H9 (cell line): ENCODE measurements around the gene ABCC4. TPM values are rescaled to one million over a fixed set of nuclear protein-coding genes. Genes with fewer than 3 reads are reported as not detected.

ENCODE experiments used
- DNase-seq: peaks from one replicate; pipeline ENCODE4 v3.0.0-alpha.2; 2017
- H2AFZ ChIP-seq: one replicate; pipeline ENCODE4 v1.6.1; 2013; ENCODE audit warnings: mild to moderate bottlenecking, low read length, control low read depth, moderate library complexity
- H2AK5ac ChIP-seq: 2 replicates; pipeline ENCODE4 v1.6.1; 2013; ENCODE audit warnings: low read length, control low read depth, mixed read lengths; ENCODE audit not compliant: insufficient read length
- H2BK120ac ChIP-seq: one replicate; pipeline ENCODE4 v1.6.1; 2013; ENCODE audit warnings: low read depth, mild to moderate bottlenecking, low read length, control low read depth, inconsistent platforms; ENCODE audit not compliant: poor library complexity, severe bottlenecking
- H2BK12ac ChIP-seq: 2 replicates; pipeline ENCODE4 v1.6.1; 2013; ENCODE audit warnings: low read length, control low read depth, mixed read lengths, low read depth; ENCODE audit not compliant: insufficient read length
- H2BK15ac ChIP-seq: 2 replicates; pipeline ENCODE4 v1.6.1; 2013; ENCODE audit warnings: low read depth, low read length, control low read depth
- H2BK20ac ChIP-seq: one replicate; pipeline ENCODE4 v1.6.1; 2013; ENCODE audit warnings: low read depth, mild to moderate bottlenecking, low read length, control low read depth, inconsistent platforms; ENCODE audit not compliant: poor library complexity, severe bottlenecking
- H2BK5ac ChIP-seq: 2 replicates; pipeline ENCODE4 v1.6.1; 2013; ENCODE audit warnings: low read length, control low read depth, mixed read lengths; ENCODE audit not compliant: insufficient read length
- H3K14ac ChIP-seq: 2 replicates; pipeline ENCODE4 v1.6.1; 2013; ENCODE audit warnings: low read length, control low read depth; ENCODE audit not compliant: insufficient read depth
- H3K18ac ChIP-seq: 2 replicates; pipeline ENCODE4 v1.6.1; 2013; ENCODE audit warnings: low read depth, mild to moderate bottlenecking, mixed read lengths, low read length, control low read depth; ENCODE audit not compliant: insufficient read length
- H3K23ac ChIP-seq: 2 replicates; pipeline ENCODE4 v1.6.1; 2013; ENCODE audit warnings: low read length, control low read depth, mixed read lengths, low read depth; ENCODE audit not compliant: insufficient read length
- H3K23me2 ChIP-seq: 2 replicates; pipeline ENCODE4 v1.6.1; 2013; ENCODE audit warnings: low read depth, mild to moderate bottlenecking, mixed read lengths, low read length, control low read depth; ENCODE audit not compliant: insufficient read length, poor library complexity, severe bottlenecking
- H3K27ac ChIP-seq: 2 replicates; pipeline ENCODE4 v1.5.1; 2013; ENCODE audit warnings: low read length, control low read depth, mixed read lengths, low read depth; ENCODE audit not compliant: insufficient read length
- H3K27me3 ChIP-seq: 2 replicates; pipeline ENCODE4 v1.6.1; 2013; ENCODE audit warnings: low read length, control low read depth, inconsistent platforms; ENCODE audit not compliant: insufficient read depth
- H3K4ac ChIP-seq: 2 replicates; pipeline ENCODE4 v1.6.1; 2013; ENCODE audit warnings: low read depth, mild to moderate bottlenecking, control low read depth, inconsistent platforms, low read length, moderate library complexity
- H3K4me1 ChIP-seq: 2 replicates; pipeline ENCODE4 v1.6.1; 2013; ENCODE audit warnings: low read length, control low read depth, inconsistent platforms; ENCODE audit not compliant: insufficient read depth
- H3K4me2 ChIP-seq: 2 replicates; pipeline ENCODE4 v1.6.1; 2013; ENCODE audit warnings: low read length, control low read depth, mixed read lengths; ENCODE audit not compliant: insufficient read length, insufficient read depth
- H3K56ac ChIP-seq: 2 replicates; pipeline ENCODE4 v1.6.1; 2013; ENCODE audit warnings: low read depth, mild to moderate bottlenecking, mixed read lengths, low read length, control low read depth; ENCODE audit not compliant: insufficient read length
- H3K79me1 ChIP-seq: 2 replicates; pipeline ENCODE4 v1.6.1; 2013; ENCODE audit warnings: low read depth, mild to moderate bottlenecking, moderate library complexity, low read length, control low read depth, inconsistent platforms; ENCODE audit not compliant: insufficient read depth, poor library complexity, severe bottlenecking
- H3K79me2 ChIP-seq: 2 replicates; pipeline ENCODE4 v1.6.1; 2013; ENCODE audit warnings: low read length, control low read depth, inconsistent platforms; ENCODE audit not compliant: insufficient read depth
- H3K9ac ChIP-seq: 2 replicates; pipeline ENCODE4 v1.6.1; 2013; ENCODE audit warnings: low read length, control low read depth, mixed read lengths; ENCODE audit not compliant: insufficient read length; ENCODE audit errors: extremely low read depth
- H3K9me3 ChIP-seq: one replicate; pipeline ENCODE4 v1.6.1; 2013; ENCODE audit warnings: low read depth, low read length, inconsistent platforms; ENCODE audit not compliant: control insufficient read depth
- H3T11ph ChIP-seq: one replicate; pipeline ENCODE4 v1.6.1; 2013; ENCODE audit warnings: mild to moderate bottlenecking, low read length, control low read depth, inconsistent platforms
- H4K20me1 ChIP-seq: one replicate; pipeline ENCODE4 v1.6.1; 2013; ENCODE audit not compliant: control insufficient read depth, insufficient read length, insufficient read depth
- H4K5ac ChIP-seq: 2 replicates; pipeline ENCODE4 v1.6.1; 2013; ENCODE audit warnings: low read depth, mild to moderate bottlenecking, mixed read lengths, low read length, control low read depth; ENCODE audit not compliant: insufficient read length
- H4K8ac ChIP-seq: replicated peaks from 2 replicates; pipeline ENCODE4 v1.6.1; 2013; ENCODE audit warnings: low read length, control low read depth, mixed read lengths, low read depth; ENCODE audit not compliant: insufficient read length
- H4K91ac ChIP-seq: 2 replicates; pipeline ENCODE4 v1.6.1; 2013; ENCODE audit warnings: low read depth, mild to moderate bottlenecking, moderate library complexity, mixed read lengths, low read length, control low read depth; ENCODE audit not compliant: insufficient read length
- H3K27ac Mint-ChIP-seq, 3 experiments: 2 replicates in 2 of 3; 3 replicates in 1 of 3; pipeline ENCODE4 v1.8.0; 2020 to 2021; ENCODE audit warnings: mixed read lengths in 3 of 3, mild to moderate bottlenecking in 1 of 3, moderate library complexity in 1 of 3
- H3K27me3 Mint-ChIP-seq: 2 replicates; pipeline ENCODE4 v1.8.0; 2021; ENCODE audit warnings: low read depth, mild to moderate bottlenecking, moderate library complexity, mixed read lengths
- H3K36me3 Mint-ChIP-seq, 3 experiments: 2 replicates in 2 of 3; 3 replicates in 1 of 3; pipeline ENCODE4 v1.8.0; 2020 to 2021; ENCODE audit warnings: low read depth in 3 of 3, mixed read lengths in 3 of 3; ENCODE audit not compliant: insufficient read depth in 1 of 3
- H3K4me1 Mint-ChIP-seq, 2 experiments: 2 replicates each; pipeline ENCODE4 v1.8.0; 2020; ENCODE audit warnings: mixed read lengths in 2 of 2
- H3K4me3 Mint-ChIP-seq, 2 experiments: 2 replicates in 1 of 2; 3 replicates in 1 of 2; pipeline ENCODE4 v1.8.0; 2020 to 2021; ENCODE audit warnings: mild to moderate bottlenecking in 2 of 2, mixed read lengths in 2 of 2, moderate library complexity in 1 of 2
- H3K9me3 Mint-ChIP-seq, 2 experiments: 2 replicates in 1 of 2; 3 replicates in 1 of 2; pipeline ENCODE4 v1.8.0; 2020; ENCODE audit warnings: mild to moderate bottlenecking in 2 of 2, mixed read lengths in 2 of 2, moderate library complexity in 1 of 2
- WGBS: extraction: QIAGEN DNeasy Blood & Tissue Kit; methylation state at CpG from one replicate; pipeline ENCODE4 v1.1.7; 2013; ENCODE audit warnings: missing lambda C conversion rate, low lambda C conversion rate, mixed read lengths; ENCODE audit not compliant: insufficient read length; ENCODE audit errors: extremely low coverage; 5-methylcytosine and 5-hydroxymethylcytosine counted together
- total RNA-seq: library from RNA; stranded (reverse); gene quantifications from 2 replicates; pipeline ENCODE4 v1.2.1, GENCODE V29; 2021
- TF ChIP-seq, protein P1 (sequence below): fragments of 200-600 bp; sonication (generic); conservative IDR thresholded peaks from 3 replicates; pipeline ENCODE4 v1.8.0; 2021; ENCODE audit warnings: antibody characterized with exemption, mild to moderate bottlenecking

Gene ABCC4
- total RNA-seq, 1 experiment from 2014 or later: 5.9 TPM

DNA sequence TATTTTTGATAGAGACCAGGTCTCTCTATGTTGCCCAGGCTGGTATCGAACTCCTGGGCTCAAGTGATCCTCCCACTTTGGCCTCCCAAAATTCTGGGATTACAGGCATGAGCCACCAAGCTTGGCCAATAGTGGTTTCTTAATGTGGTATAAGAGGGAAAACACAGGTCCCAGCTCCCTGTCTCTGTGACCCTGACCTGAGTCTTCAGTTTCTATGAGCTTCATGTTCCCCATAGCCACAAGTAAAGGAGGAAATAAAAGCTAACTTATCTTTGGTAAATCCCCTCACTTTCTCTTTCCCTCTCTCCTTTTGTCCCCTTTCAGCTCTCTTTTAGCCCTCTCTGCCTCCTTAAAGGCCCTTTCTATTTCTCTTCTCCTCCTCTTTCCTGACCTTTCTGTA is 50.3 kb downstream of the ABCC4 start:
- Mint-ChIP-seq H3K4me1 (peaks cover 0 to 5% of the 10 kb centered on the region in 2 experiments; a peak in 2 of 4 replicates), H3K4me3 (no peak overlapping the region), H3K27ac (no peak overlapping the region), H3K27me3 (no peaks in the 10 kb centered on the region), H3K9me3 (no peaks in the 10 kb centered on the region), H3K36me3 (no peaks in the 10 kb centered on the region)
- H2BK15ac ChIP-seq: no peak overlapping the region
- no peak overlapping the region for H4K5ac ChIP-seq
- H3K9ac ChIP-seq: no peak overlapping the region
- no peak overlapping the region for H2BK12ac ChIP-seq
- H3K79me1 ChIP-seq: no peaks in the 10 kb centered on the region
- H3K18ac ChIP-seq: no peak overlapping the region
- H3K4me1 ChIP-seq: no peaks in the 10 kb centered on the region
- H3K4me2 ChIP-seq: no peak overlapping the region
- H2AK5ac ChIP-seq: no peak overlapping the region
- H3K79me2 ChIP-seq: no peaks in the 10 kb centered on the region
- no peak for DNase-seq
- H3K56ac ChIP-seq: no peak overlapping the region
- TF ChIP-seq, protein P1, sequence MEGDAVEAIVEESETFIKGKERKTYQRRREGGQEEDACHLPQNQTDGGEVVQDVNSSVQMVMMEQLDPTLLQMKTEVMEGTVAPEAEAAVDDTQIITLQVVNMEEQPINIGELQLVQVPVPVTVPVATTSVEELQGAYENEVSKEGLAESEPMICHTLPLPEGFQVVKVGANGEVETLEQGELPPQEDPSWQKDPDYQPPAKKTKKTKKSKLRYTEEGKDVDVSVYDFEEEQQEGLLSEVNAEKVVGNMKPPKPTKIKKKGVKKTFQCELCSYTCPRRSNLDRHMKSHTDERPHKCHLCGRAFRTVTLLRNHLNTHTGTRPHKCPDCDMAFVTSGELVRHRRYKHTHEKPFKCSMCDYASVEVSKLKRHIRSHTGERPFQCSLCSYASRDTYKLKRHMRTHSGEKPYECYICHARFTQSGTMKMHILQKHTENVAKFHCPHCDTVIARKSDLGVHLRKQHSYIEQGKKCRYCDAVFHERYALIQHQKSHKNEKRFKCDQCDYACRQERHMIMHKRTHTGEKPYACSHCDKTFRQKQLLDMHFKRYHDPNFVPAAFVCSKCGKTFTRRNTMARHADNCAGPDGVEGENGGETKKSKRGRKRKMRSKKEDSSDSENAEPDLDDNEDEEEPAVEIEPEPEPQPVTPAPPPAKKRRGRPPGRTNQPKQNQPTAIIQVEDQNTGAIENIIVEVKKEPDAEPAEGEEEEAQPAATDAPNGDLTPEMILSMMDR: no peak
- no peak overlapping the region for H3K27ac ChIP-seq
- H3K23me2 ChIP-seq: no peaks in the 10 kb centered on the region
- no peaks in the 10 kb centered on the region for H3K9me3 ChIP-seq
- no CpG with 5 or more reads among the region's 1 CpG for WGBS
- H4K8ac ChIP-seq: no peak overlapping the region
- no peak overlapping the region for H4K91ac ChIP-seq
- H2BK120ac ChIP-seq: no peak overlapping the region
- no peak overlapping the region for H3K23ac ChIP-seq
- no peaks in the 10 kb centered on the region for H3K27me3 ChIP-seq
- no peak overlapping the region for H3T11ph ChIP-seq
- no peak overlapping the region for H3K4ac ChIP-seq
- no peak overlapping the region for H3K14ac ChIP-seq
- H2BK20ac ChIP-seq: no peak overlapping the region
- H4K20me1 ChIP-seq: no peaks in the 10 kb centered on the region
- no peak overlapping the region for H2AFZ ChIP-seq
- no peak overlapping the region for H2BK5ac ChIP-seq
